Upper lobe of right lung (tissue), 1 donor: ENCODE measurements around the gene ARHGAP31. TPM values are rescaled to one million over a fixed set of nuclear protein-coding genes. Genes with fewer than 3 reads are reported as not detected.

ENCODE experiments used
- ATAC-seq: fragments of 200-7000 bp; cut with Tn5 transposase; one replicate; pipeline ENCODE4 v1.9.1; 2020; ENCODE audit warnings: mild to moderate bottlenecking, moderate library complexity
- DNase-seq: peaks from one replicate; pipeline ENCODE4 v3.0.0-alpha.2; 2020
- H3K27ac ChIP-seq: fragments of 200-600 bp; one replicate; pipeline ENCODE4 v1.8.0; 2022
- H3K27me3 ChIP-seq: fragments of 200-600 bp; one replicate; pipeline ENCODE4 v1.8.0; 2022; ENCODE audit warnings: mild to moderate bottlenecking
- H3K36me3 ChIP-seq: fragments of 200-600 bp; one replicate; pipeline ENCODE4 v1.8.0; 2022
- H3K4me1 ChIP-seq: fragments of 200-600 bp; one replicate; pipeline ENCODE4 v1.8.0; 2022
- H3K4me3 ChIP-seq: fragments of 200-600 bp; one replicate; pipeline ENCODE4 v1.8.0; 2022; ENCODE audit warnings: mild to moderate bottlenecking
- H3K9me3 ChIP-seq: fragments of 200-600 bp; one replicate; pipeline ENCODE4 v1.8.0; 2022
- CTCF ChIP-seq: fragments of 200-600 bp; IDR thresholded peaks from one replicate; pipeline ENCODE4 v1.8.0; 2022; ENCODE audit warnings: antibody characterized with exemption
- intact Hi-C: fragments of 100-400 bp; cut with DNase I; formaldehyde crosslinking; loops from one replicate; pipeline ENCODE4 v1.11.0; 2022
- total RNA-seq: library from RNA; stranded (reverse); fragmentation: NEBNext Ultra II Directional; extraction: Animal tissue kit (Norgen Biotek cat#: 25700); gene quantifications from one replicate; pipeline ENCODE4 v1.2.1, GENCODE V29; 2021
- donor health status: DM: no; HTN: yes; CAD: no; lungs with severe emphysema.

ARHGAP31 gene
- total RNA-seq, 1 donor from 2014 or later, result 117 TPM

GRCh38 chr3:119292666-119293065 lies 1.5 kb upstream of the ARHGAP31 start:
- H3K4me3 ChIP-seq, result no peak overlapping the region
- peaks cover 31% of the 10 kb centered on the region for H3K4me1 ChIP-seq
- DNase-seq (no peak), ATAC-seq (no peak)
- peak overlapping the region; percentile 86 for H3K27ac ChIP-seq
- H3K36me3 ChIP-seq, result no peaks in the 10 kb centered on the region
- TF ChIP-seq CTCF, result no peak
- H3K9me3 ChIP-seq, result no peaks in the 10 kb centered on the region
- H3K27me3 ChIP-seq, result no peaks in the 10 kb centered on the region
- intact Hi-C loops, result no loop called here

GRCh38 chr3:119293105-119293870 lies 895 bp upstream of the ARHGAP31 start:
- Histone ChIP-seq H3K27me3 (no peaks in the 10 kb centered on the region), H3K4me3 (peak overlapping the region; percentile 85), H3K4me1 (peaks cover 35% of the 10 kb centered on the region), H3K36me3 (no peaks in the 10 kb centered on the region), H3K9me3 (no peaks in the 10 kb centered on the region), H3K27ac (peak overlapping the region; percentile 86)
- intact Hi-C loops, result no loop called here
- no peak for TF ChIP-seq CTCF
- peak; percentile 12 for ATAC-seq
- no peak for DNase-seq

GRCh38 chr3:119294696-119295671 lies 801 bp downstream of the ARHGAP31 start:
- Histone ChIP-seq H3K27ac (peak overlapping the region; percentile 86), H3K36me3 (no peaks in the 10 kb centered on the region), H3K4me3 (peak overlapping the region; percentile 85), H3K4me1 (peaks cover 49% of the 10 kb centered on the region), H3K27me3 (no peaks in the 10 kb centered on the region), H3K9me3 (no peaks in the 10 kb centered on the region)
- peak; percentile 70 for DNase-seq
- TF ChIP-seq CTCF, result no peak
- intact Hi-C loops, result no loop called here
- ATAC-seq, result peak; percentile 19

GRCh38 chr3:119295816-119296726 lies 1.9 kb downstream of the ARHGAP31 start:
- peaks cover 51% of the 10 kb centered on the region for H3K4me1 ChIP-seq
- ATAC-seq (no peak), DNase-seq (no peak)
- intact Hi-C loops, result no loop called here
- no peak for TF ChIP-seq CTCF
- H3K27me3 ChIP-seq, result no peaks in the 10 kb centered on the region
- H3K27ac ChIP-seq, result peak overlapping the region; percentile 86
- H3K36me3 ChIP-seq, result no peaks in the 10 kb centered on the region
- peak overlapping the region; percentile 85 for H3K4me3 ChIP-seq
- no peaks in the 10 kb centered on the region for H3K9me3 ChIP-seq

- H3K27ac ChIP-seq, result peak overlapping the region; percentile 86
- peaks cover 57% of the 10 kb centered on the region for H3K4me1 ChIP-seq
- no peaks in the 10 kb centered on the region for H3K9me3 ChIP-seq
- H3K4me3 ChIP-seq, result peak overlapping the region; percentile 85
- no peaks in the 10 kb centered on the region for H3K36me3 ChIP-seq
- intact Hi-C loops, result no loop called here
- no peak for TF ChIP-seq CTCF
- DNase-seq (no peak), ATAC-seq (no peak)
- no peaks in the 10 kb centered on the region for H3K27me3 ChIP-seq
Measured at GRCh38 chr3:119296727-119297122, 2.5 kb downstream of the ARHGAP31 start.
